ENCODE results near the gene RHEX.
"Not testable (repeated sequence)": the region's sequence is repeated elsewhere in the genome, so short reads cannot be mapped to it uniquely, and the experiment has no call there.

The RHEX gene, protein sequence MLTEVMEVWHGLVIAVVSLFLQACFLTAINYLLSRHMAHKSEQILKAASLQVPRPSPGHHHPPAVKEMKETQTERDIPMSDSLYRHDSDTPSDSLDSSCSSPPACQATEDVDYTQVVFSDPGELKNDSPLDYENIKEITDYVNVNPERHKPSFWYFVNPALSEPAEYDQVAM

GRCh38 chr1:206052919-206053610 is at the start of gene RHEX:
TSS of gene RHEX (plus strand) at chr1:206053173. CDS start at chr1:206097829, 44,656 bp downstream.
- not testable (repeated sequence) for FAIRE-seq

GRCh38 chr1:206003854-206004800 is 48.8 kb upstream of the RHEX start:
- no peak for FAIRE-seq

DNA sequence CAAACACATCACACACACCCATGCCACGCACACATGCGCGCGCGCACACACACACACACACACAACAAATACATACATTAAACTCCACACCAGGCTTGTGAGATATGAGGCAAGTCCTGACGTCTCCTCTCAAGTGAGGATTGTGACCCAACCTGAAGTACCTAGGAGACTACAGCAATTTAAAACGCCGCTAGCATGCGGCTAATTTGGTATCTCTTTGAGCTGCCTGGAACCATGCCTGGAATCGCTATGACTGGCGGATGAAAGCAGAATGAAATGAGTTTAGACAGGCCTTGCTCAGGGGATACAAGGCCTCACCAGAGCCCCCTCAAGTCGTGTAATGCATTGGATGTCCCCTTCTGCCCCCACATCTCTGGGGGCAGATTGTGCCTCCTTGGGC is 48.1 kb upstream of the RHEX start:
- FAIRE-seq = no peak

GRCh38 chr1:206005234-206005633 is 47.7 kb upstream of the RHEX start:
- no peak for FAIRE-seq

DNA sequence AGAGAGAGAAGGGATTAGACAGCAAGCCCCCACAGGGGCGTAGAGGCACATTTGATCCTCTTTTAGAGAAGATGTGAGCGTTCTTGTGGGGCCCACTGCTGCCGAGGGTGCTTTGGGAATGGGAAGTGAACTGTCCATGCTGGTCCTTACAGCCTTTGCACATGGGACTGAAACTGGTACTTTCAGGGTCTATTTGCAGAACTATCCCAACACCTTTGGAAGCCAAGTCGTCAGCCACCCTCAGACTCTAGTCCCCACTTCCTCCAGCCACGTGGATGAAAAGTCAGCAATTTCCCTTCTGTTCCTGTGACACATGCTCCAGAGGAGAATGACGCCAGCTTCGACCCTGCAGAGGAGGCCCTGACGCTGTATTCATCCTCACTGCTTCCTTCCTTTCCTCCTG is 47.2 kb upstream of the RHEX start:
- FAIRE-seq = no peak

- no peak for FAIRE-seq
These were observed 46.0 kb upstream of the RHEX start for GRCh38 chr1:206006946-206007345.

DNA sequence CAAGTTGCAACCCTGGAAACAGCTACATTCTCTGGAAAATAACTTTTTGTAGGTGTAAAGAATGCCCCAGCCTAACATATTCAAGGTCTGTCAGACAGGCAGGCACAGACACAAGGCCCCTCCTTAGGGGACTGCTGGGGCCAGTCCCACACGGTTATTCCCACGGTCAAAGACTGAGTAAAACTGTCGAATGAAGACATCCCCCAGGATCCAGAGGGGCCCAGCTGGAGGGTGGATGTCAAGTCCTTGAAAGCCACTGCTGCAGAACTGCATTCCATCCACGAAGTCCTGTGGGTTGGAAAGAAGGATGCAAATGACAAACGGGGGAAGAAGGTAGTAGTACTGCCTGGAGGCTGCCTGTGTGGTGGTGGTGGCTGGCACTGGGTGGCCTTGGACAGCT is 42.9 kb upstream of the RHEX start:
- no peak for FAIRE-seq

DNA sequence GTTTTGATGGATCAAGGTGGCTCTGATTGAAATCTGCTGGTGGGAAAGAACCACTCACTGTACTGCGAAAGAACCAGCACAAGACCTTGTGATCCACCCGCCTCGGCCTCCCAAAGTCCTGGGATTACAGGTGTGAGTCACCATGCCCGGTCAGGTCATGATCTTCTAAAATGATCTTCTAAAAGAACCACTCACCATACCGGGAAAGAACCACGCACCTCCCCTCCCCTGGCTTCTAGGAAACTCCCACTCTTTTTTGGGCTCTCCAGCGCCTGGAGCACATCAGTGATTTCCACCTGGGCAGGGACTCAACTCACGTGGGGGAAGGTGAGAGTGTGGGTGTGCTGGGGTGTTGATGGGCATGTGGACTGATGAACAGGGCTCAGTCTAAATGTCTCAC is 41.9 kb upstream of the RHEX start:
- FAIRE-seq = no peak

GRCh38 chr1:206012086-206012859 is 40.7 kb upstream of the RHEX start:
- FAIRE-seq = no peak

GRCh38 chr1:206013026-206013795 is 39.8 kb upstream of the RHEX start:
- FAIRE-seq = no peak

DNA sequence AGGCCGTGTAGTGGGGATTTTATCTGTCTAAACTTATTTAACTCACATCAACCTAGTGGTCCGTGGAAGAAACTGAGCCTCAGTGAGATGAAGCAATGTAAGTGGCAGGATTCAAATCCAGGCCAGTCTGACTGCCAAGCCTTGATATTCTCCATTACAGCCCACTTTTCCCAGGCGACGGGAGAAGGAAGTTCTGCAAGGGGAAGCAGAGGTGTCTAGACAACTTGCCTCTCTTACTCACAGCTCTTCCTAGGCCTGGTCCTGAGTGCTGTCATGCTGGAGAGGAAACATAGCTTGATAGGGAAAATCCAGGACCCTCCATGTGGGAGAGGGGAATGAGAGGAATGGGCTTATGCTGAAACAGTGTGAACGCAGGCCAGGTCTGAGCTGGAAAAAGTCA is 38.4 kb upstream of the RHEX start:
- FAIRE-seq = no peak

DNA sequence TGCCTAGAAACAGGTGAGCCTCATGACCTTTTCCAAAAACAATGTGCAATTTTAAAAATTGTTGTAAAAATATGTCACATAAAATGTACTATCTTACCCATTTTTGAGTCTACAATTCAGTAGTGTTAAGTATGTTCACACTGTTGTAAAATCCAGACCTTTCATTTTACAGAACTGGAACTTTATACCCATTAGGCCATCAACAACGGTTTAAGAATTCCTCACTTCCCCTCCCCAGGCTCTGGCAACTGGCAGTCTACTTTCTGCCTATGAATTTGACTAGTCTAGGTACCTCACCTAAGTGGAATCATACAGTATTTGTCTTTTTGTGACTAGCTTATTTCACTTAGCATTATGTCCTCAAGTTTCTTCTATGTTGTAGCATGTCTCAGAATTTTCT is 37.9 kb upstream of the RHEX start:
- no peak for FAIRE-seq

- FAIRE-seq = no peak
These were observed 32.5 kb upstream of the RHEX start for GRCh38 chr1:206020393-206021007.

- FAIRE-seq = no peak
These were observed 31.9 kb upstream of the RHEX start for GRCh38 chr1:206021008-206021625.

DNA sequence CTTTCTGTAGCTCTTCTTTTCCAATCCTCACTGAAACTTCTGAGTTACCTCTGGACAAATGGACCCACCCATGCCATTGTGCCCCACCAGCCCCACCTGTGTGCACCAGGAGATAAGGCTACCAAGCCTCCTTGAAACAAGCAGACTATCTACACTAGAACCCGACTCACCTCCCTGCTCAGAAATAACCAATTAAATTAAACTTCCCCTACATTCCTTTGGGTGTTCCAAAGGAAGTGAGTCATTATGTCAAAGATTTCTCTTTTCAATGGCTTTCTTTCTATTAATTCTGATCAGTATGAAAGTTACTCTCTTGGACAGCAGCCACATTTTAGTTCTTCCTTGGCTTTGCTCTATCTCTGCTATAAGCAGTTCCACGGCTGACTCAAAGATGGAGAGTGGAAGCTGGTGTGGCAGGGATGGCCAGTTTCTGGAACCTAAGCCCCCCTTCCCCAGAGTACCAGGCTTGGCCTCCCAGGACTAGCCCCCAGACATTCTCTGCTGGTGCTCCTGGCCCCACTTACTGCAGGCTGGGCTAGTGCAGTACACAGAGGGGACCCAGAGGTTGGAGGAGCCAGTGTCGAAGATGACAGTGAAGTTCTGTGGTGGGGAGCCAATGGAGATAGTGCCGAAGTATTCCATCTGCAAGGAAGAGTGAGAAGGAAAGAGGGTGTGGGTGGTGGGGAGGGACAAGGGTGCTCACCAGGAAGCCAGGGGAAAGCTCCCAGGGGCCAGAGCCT is 31.2 kb upstream of the RHEX start:
- no peak for FAIRE-seq

GRCh38 chr1:206022766-206023165 is 30.2 kb upstream of the RHEX start:
- FAIRE-seq = no peak

DNA sequence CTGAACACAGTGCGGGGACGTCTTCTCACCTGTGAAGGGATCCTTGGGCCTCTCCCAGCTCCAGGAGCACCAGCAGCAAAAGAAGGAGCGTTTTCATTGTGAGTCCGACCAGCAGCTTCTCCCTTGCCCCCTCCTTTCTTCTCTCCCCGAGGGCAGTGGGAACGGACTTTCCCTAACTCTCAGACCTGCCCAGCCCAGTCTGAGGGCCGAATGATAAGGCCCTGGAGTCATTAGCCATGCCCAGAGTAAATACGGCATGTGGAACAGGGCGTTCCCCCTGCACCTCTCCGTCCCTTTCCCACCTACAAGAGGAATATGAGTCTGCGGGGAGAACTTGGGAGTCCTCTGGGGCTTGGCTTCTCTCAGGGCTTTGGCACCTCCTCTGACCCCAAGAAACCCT is 29.3 kb upstream of the RHEX start, which contains the start of gene CTSE:
Gene CTSE (minus strand): TSS at position 201 of the 400 bp plus-strand sequence. CDS start 104 bp downstream, at position 97.
- no peak for FAIRE-seq

DNA sequence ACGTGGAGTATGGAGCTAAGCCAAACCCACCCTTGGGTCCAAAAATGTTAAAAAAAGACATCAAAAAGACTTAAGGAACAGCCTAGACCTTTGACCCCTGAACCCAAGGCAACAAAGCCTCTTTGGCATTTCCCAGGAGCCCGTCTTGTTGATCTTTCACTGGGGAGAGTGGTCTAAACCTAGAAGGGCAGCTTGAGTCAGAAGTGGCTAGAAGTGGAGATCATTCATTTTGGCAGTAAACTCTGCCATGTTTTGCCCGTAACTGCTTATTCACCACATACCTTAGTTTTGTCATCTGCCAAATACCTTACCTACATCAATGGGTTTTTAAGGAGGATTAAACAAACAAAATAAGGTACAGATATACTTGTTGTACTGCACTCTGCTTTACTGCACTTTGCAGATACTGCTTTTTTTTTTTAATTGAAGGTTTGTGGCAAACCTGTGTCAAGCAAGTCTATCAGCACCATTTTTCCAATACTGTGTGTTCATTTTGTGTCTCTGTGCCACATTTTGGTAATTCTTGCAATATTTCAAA is 27.6 kb upstream of the RHEX start:
- FAIRE-seq = no peak

- FAIRE-seq = no peak
These were observed 23.5 kb upstream of the RHEX start for GRCh38 chr1:206029484-206029883.

DNA sequence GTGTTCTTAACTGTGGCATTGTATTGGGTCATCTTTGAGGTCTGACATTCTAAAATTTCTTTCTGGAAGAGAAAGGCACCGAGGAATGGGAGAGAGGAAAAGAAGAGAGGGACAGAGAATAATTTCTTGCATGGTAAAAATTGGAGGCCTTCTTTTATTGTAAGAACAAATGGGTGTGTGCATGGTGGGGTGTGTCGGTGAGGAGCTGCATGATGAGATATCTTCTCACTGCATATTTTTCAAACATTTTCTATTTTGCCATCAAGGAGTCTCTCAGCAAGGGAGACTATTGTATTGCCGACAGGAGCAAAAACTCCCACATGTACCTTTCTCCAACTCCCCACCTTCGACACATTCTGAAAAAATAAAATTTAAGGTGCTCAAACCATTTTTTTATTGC is 22.8 kb upstream of the RHEX start:
- no peak for FAIRE-seq
